NCI-H2029 treated with DMSO at 0.1 percent for 48 hours (cell line): ENCODE results near the gene FSTL5.

Source experiments
- DNase-seq: peaks from one replicate; lab custom pipeline; 2025; lab: John Stamatoyannopoulos, UW

Gene FSTL5

DNA sequence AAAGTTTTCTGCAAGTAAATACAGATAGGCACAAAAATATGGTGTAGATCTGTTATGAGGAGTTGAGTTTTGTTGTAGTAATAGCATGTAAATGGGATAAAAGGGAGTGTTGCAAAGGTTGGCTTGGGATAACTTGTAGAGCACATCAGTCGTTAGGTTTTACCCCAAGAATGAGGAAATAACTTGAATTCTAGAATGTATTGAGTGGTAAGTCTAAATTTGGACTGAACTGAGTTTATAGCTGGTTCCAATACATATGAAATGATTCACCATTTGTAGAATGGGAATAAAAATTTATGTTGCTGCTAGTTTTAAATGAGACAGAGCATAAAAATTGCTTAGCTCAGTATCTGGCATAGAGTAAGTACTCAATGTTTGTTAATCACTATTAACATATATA lies 719.2 kb downstream of the FSTL5 start:
- no peak for DNase-seq

DNA sequence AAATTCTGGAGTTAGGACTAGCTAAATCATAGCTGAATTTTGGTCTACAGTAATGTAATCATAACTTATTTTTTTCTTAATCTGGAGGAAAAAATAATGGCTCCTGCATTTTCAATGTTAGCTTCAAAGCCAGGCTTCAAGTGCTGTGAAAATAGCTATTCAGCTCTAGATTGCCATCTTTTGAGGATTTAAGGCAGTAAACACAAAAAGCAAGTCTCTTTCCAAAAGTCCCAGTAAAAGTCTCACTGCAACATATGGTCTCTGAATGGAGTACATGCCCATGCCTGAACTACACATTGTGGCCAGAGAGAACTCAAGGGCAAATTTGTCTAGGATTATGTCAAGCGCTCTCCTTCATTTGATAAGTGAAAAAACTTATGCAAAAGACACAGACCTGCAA lies 720.9 kb downstream of the FSTL5 start:
- DNase-seq = no peak

GRCh38 chr4:161438096-161438495 lies 725.7 kb downstream of the FSTL5 start:
- no peak for DNase-seq

DNA sequence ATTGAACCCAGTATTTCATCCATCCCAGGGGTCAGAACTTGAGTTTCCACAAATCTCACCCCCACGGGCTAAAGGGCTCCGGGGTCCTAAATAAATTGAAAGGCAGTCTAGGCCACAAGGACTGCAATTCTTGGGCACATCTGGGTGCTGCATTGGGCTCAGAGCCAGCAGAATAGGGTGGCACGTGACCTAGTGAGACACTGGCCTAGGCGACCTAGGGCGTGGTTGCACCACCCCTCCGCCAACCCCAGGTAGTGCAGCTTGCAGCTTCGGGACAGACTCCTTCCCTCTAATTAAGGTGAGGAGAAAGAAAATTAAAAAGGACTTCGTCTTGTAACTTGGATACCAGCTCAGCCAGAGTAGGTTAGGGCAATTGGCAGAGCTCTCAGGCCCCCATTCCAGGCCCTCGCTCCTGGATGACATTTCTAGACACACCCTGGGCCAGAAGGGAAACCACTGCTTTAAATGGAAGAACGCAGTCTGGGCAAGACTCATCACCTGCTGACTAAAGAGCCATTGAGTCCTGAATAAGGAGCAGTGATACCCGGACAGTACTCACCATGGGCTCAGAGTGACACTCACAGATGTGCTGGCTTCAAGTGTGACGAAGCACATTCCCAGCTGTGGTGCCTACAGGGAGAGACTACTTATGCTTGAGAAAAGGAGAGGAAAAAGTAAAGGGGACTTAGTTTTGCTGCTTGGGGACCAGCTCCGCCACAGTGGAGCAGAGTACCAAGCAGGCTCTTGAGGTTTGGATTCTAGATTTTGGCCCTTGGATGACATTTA lies 735.4 kb downstream of the FSTL5 start:
- no peak for DNase-seq

DNA sequence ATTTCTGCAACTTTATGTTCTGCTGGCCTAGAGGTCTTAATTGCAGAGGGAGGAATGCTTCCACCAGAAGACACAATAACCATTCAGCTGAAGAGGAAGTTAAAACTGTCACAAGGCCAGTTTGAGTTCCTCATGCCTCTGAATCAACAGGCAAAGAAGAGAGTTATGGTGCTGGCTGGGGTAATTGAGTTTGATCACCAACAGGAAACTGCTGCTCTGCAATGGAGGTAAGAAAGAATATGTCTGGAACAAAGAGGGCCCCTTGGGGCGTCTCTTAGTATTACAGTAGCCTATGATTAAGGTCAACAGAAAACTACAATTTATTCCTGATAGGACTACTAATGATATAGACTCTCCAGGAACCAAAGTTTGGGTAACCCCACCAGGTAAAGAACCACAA lies 744.0 kb downstream of the FSTL5 start:
- no peak for DNase-seq

- DNase-seq = no peak
Observed at GRCh38 chr4:161411901-161412300, 751.9 kb downstream of the FSTL5 start.

GRCh38 chr4:161404346-161405110 lies 759.3 kb downstream of the FSTL5 start:
- no peak for DNase-seq

DNA sequence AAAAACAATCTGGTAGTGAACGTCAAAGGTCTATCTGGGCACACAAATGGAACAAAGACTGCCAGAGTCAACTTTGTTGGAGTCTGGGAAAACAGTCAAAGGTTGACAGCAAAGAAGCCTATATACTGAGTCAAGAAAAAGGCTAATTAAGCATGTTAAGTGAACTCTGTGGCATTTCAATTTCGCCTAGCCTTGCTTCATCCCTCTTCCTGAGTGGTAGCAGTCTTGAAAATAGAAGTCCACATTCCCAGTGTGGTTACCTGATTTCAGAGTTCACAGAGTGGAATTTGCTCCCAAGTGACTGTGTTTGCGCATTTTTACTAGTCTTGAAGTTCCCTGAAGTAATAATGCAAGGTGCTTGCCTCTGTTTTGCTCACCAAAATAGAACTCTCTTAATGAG lies 760.0 kb downstream of the FSTL5 start:
- DNase-seq = no peak

DNA sequence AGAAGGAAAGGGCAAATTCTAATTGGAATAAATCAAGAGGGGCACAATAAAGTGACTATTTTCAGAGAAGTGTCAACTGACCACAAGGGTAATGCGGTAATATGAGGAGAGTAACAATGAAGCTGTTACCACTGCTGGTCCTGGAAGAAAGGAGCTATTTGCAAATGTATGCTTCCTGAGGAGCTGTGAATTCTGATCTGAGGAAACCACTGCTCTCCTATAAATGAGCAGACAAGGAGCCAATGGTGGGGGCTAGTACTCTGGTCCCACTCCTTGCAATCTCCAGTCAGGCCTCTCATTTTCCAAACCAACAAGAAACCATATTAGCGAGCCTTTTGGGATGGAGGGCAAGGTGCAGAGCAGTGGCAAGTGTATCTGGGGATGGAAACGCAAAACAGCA lies 770.2 kb downstream of the FSTL5 start:
- DNase-seq = no peak

DNA sequence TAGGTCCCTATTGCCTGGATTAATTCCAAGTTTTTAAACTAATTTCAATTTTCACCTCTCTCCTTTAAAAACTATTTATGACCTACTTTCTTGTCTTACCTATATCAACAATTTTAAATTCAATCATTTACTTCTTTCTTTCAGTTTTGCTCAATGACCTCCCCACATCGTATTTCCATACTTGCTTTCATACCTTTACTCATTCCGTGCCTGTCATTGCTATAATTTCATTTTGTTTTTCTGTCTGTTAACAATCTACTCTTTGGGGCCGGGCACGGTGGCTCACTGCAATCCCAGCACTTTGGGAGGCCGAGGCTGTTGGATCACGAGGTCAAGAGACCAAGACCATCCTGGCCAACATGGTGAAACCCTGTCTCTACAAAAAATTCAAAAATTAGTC lies 781.1 kb downstream of the FSTL5 start:
- DNase-seq = no peak

DNA sequence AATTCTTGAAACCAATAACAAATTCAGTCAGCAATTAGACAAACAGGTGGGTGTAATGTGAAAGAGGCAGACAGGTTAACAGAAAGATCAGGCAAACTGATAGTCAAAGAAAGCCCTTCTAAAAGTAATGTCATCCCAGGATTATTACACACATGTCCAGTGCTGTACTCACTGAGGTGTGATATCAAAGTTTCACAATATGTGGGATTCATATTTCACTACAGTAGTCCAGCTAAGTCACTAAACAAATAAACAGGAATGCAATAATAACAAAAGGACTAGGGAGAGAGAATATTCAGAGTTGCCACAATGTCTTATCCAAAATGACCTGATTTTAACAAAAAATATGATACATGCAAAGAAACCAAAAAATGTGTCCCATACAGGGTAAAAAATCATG lies 787.5 kb downstream of the FSTL5 start:
- no peak for DNase-seq

- DNase-seq = no peak
Observed at GRCh38 chr4:161364681-161365080, 799.1 kb downstream of the FSTL5 start.

DNA sequence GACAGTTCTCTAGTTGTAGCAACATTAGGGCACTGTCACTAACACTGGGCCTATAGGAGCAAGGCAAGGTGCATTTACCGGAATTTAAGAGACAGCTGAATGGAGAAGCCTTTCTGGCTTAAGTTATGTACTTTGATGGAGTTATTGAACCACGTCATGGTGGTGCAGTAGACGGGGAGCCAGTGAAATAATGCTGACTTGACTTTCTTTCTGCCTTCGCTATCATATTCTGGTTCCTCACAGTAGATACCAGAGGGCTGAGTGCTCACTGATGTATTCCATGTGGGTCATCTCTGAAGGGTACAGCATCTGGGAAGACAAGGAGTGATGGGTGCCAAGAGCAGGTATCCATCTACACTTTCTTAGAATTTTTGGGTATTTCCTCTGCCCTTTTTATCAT lies 802.8 kb downstream of the FSTL5 start:
- DNase-seq = no peak

- DNase-seq = no peak
Observed at GRCh38 chr4:161359491-161359890, 804.3 kb downstream of the FSTL5 start.

DNA sequence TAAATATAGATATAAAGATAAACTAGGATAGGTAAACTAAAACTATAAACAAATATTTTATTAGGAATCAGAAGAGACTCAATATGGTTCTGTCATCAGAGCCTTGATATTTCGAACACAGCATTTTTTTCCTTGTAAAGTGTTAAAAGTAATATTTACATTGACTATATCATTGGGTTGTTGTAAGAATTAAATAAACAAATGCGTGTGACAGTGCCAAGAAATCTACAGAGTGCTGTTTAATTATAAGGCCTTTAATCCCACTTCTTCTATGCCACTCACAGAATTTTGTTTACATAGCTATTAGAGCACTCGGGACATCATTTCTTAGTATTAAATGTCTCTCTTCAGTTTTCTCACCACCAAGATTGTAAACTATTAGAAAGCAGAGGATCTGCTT lies 807.4 kb downstream of the FSTL5 start:
- DNase-seq = no peak

DNA sequence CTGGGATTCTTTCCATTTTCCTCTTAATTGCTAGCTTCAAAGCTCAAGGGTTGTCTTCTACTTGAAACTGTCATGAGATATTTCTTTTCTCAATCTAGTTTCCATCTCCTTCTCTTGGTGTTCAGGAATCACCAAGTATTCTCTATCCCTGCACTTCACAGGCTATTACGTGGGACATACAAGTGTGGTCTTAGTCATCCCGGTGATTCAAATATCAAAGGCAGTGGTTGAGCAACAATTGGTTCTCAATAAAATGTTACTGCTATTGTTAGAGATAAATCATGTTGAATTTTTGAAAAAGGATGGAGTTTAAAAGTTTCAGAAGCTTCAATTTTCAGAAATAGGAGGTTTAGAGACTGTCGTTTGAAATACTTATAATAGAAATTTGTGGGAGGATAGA lies 812.9 kb downstream of the FSTL5 start:
- DNase-seq = no peak

DNA sequence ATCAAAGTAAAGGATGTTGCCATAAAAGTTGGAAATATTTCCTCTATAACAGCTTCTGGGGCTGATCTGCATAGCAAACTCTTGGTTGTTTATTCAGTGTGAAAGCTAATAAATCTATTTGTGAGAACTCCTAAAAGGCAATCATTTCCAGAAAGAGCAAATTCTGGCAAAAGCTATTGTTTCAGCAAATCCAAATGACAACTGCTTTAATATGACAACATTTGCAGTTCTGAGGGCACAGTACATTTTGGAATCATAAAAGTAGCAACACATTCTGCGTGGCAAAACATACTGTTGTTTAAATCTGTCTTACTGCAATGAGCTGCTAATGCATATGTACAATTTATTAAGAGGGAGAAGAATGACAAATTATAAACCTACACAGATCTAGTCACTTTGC lies 818.1 kb downstream of the FSTL5 start:
- DNase-seq = no peak

DNA sequence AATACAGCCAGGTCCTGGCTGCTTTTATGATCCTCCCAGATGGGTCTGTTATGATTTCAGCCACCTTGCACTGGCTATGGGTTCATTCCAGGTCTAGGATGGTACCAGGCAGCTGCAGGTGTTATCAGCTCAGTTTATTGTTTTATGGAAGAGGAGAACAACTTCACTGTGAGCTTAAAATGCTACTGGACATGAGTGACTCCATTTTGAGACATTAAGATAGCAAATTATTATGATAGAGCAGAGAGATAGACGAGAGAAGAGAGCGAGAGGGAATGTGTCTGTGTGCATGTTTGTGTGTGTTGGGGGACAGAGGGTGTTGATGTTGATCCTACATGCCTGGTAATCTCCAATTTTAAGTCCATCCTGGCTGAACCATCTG lies 820.2 kb downstream of the FSTL5 start:
- no peak for DNase-seq

DNA sequence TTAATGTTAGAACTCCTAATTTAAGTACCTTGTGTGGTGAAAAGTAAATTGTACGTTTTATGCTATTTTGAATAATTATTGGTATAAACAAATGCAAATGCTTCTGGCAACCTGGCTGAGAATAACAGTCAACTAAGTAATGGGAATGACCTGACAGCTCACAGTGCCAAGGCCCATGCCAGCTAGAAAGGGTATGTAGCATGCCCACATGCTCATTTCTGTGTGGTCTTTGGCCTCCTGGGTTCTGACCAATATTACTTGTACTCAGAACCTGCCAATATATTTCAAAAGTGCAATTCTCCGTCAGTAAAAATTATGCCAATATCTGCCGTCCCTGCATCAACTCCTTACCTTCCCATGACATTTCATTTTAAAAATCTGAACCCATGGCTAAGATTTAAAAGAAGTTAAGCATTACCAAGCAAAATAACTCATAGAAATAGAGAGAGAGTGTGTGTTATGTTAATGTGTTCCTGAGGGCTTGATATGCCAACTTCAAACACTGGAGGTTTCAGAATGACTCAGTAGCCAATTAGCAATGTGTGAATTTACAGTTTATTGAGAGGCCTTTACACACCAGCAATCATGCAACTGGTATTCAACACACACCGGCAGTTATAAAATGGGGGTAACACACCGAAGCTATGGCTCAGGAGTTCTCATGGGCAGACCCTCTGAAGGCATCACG lies 820.8 kb downstream of the FSTL5 start:
- DNase-seq = no peak

DNA sequence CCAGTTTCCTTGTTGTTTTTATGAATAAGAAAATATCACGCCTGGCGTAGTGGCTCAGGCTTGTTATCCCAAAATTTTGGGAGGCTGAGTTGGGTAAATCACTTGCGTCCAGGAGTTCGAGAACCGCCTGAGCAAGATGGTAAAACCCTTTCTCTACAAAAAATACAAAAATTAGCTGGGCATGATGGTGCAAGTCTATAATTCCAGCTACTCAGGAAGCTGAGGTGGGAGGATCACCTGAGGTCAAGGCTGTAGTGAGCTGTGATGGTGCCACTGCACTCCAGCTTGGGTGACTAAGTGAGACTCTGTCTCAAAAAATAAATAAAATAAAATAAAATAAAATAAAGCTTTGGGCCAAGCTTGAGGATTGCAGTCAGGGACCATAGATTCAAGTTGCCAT lies 827.2 kb downstream of the FSTL5 start:
- no peak for DNase-seq

DNA sequence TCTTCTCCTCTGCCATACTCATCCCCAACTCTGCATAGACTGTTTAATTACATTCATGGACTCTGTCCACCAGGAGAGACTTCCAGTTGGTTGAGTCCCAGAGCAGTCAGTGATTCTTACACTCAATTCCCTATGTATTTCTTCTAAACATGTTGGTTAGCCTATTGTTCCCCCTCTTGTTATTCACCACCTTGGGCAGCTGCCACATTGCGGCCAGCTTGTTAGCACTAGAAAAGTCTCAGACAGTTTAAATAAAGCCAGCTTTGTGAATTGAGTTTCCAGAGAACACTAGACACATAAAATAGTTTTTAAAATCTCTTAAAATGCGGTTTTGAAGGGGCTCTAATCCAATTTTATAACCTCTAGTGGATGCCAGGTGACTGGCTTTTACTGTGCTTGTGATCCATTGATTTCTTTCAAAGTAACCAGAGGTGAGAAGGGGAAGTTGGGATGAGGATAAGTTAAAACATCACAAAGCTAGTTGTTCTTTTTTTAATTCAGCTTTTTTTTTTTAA lies 827.7 kb downstream of the FSTL5 start:
- DNase-seq = no peak
